HUES6 (cell line): ENCODE results near the gene RASA4B.
A peak's percentile ranks its signal among the peaks of the same experiment; 100 is the strongest.
"Not testable (repeated sequence)": the region's sequence is repeated elsewhere in the genome, so short reads cannot be mapped to it uniquely, and the experiment has no call there.

Experiments
- H3K27ac ChIP-seq: 2 replicates; pipeline ENCODE4 v1.7.0; 2013; ENCODE audit warnings: low read depth, mild to moderate bottlenecking, low read length, inconsistent platforms
- H3K27me3 ChIP-seq: 2 replicates; pipeline ENCODE4 v1.6.1; 2013; ENCODE audit warnings: low read length; ENCODE audit not compliant: control insufficient read depth, insufficient read depth
- H3K36me3 ChIP-seq: 2 replicates; pipeline ENCODE4 v1.6.1; 2013; ENCODE audit warnings: low read length; ENCODE audit not compliant: control insufficient read depth, insufficient read depth
- H3K4me1 ChIP-seq: 2 replicates; pipeline ENCODE4 v1.6.1; 2013; ENCODE audit warnings: low read length; ENCODE audit not compliant: control insufficient read depth, insufficient read depth
- H3K4me3 ChIP-seq: 2 replicates; pipeline ENCODE4 v1.5.1; 2013; ENCODE audit warnings: low read depth, low read length
- H3K9ac ChIP-seq: one replicate; pipeline ENCODE4 v1.6.1; 2013; ENCODE audit warnings: mild to moderate bottlenecking, low read length
- H3K9me3 ChIP-seq: 2 replicates; pipeline ENCODE4 v1.6.1; 2013; ENCODE audit warnings: low read depth, low read length; ENCODE audit not compliant: control insufficient read depth, insufficient read depth

RASA4B gene

DNA sequence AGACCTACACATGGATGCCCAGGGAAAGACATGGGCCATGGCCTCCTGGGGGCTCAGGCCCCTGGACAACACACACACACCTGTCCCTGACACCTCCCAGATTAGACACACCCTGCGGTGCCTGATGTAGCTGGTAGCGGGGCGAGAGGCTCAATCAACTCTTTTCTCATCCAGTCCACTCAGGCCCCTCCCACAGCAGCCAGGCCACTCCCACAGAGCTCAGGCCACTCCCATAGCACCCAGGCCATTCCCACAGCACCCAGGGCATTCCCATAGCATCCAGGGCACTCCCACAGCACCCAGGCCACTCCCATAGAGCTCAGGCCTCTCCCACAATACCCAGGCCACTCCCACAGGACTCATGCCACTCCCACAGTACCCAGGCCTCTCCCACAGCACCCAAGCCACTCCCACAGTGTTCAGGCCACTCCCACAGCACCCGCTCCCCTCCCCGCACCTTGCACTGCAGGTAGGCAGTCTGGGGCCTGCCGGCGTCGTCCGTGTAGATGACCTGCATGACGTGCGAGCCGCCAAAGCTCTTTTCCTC lies 27.0 kb downstream of the RASA4B start:
- H3K27ac ChIP-seq, H3K4me3 ChIP-seq, H3K4me1 ChIP-seq, H3K27me3 ChIP-seq, H3K9ac ChIP-seq, H3K9me3 ChIP-seq, H3K36me3 ChIP-seq: not testable (repeated sequence)

DNA sequence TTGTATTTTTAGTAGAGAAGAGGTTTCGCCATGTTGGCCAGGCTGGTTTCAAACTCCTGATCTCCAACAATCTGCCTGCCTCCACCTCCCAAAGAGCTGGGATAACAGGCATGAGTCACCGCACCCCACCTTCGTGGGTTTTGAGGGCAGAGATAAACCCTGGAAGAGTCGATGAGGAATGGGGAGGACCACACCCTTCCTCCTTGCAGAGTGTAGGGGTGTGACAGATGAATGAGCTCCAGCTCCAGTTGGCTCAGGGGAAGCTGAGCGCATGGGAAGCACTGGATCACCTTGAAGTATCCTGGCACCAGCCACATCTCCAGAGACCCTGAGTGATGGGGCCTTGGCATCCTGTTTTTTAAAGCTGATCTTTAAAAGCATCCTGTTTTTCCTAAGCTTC lies 33.3 kb downstream of the RASA4B start:
- H3K27me3 ChIP-seq, H3K4me1 ChIP-seq, H3K36me3 ChIP-seq, H3K27ac ChIP-seq, H3K9me3 ChIP-seq, H3K4me3 ChIP-seq, H3K9ac ChIP-seq: not testable (repeated sequence)

DNA sequence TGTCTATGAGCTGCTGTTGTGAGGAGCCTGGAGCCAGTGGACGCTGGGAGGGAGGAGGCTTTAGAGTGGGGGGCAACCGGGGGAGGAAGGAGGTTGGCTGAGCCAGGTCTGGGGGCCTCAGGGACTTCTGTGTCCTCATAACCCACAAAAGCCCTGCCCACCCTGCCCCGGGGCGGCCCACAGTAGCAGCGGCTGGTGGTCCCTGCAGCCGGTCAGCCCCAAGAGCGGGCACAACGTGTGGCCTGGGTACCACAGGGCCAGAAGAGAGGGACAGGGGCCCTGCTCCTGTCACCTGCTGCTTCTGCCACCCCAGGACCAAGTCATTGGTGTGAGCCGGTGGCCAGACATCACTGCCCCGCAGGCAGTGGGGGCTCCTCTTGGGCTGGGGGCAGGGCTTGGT lies 35.6 kb downstream of the RASA4B start:
- not testable (repeated sequence) for H3K27me3 ChIP-seq, H3K9me3 ChIP-seq

DNA sequence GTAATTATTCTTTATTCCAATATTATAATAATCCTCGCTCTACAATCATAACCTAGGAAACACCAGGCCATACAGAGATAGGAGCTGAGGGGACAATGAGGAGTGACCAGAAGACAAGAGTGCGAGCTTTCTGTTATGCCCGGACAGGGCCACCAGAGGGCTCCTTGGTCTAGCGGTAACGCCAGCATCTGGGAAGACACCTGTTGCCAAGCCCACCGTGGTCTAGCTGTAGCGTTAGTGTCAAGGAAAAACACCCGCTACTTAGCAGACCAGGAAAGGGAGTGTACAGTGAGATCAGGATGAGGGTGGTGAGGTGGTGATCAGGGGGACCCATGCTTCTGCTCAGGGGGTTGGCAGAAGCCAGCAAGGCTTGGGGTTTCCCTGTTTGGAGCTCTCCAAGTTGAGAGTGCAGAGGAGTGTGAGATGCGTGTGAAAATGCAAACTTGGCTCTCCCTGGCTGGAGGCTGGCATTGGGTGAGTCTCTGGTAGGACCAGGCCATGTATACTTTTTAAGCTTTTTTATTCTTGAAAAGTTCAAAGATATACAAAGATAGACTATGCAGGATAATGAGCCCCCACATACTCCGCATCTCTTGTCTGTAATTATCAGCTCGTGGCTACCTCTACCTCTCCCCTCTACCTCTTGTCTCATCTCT lies 37.5 kb downstream of the RASA4B start:
- H3K9ac ChIP-seq, H3K4me1 ChIP-seq, H3K4me3 ChIP-seq, H3K36me3 ChIP-seq, H3K27ac ChIP-seq, H3K9me3 ChIP-seq, H3K27me3 ChIP-seq: not testable (repeated sequence)

More for the DNA sequence above, 35.6 kb downstream of the RASA4B start:
- H3K36me3 ChIP-seq, H3K9ac ChIP-seq, H3K4me1 ChIP-seq, H3K27ac ChIP-seq, H3K4me3 ChIP-seq: not testable (repeated sequence)

GRCh38 chr7:102479209-102479584 lies 38.4 kb downstream of the RASA4B start:
- not testable (repeated sequence) for H3K9me3 ChIP-seq, H3K9ac ChIP-seq, H3K27me3 ChIP-seq, H3K36me3 ChIP-seq, H3K4me3 ChIP-seq, H3K27ac ChIP-seq, H3K4me1 ChIP-seq

DNA sequence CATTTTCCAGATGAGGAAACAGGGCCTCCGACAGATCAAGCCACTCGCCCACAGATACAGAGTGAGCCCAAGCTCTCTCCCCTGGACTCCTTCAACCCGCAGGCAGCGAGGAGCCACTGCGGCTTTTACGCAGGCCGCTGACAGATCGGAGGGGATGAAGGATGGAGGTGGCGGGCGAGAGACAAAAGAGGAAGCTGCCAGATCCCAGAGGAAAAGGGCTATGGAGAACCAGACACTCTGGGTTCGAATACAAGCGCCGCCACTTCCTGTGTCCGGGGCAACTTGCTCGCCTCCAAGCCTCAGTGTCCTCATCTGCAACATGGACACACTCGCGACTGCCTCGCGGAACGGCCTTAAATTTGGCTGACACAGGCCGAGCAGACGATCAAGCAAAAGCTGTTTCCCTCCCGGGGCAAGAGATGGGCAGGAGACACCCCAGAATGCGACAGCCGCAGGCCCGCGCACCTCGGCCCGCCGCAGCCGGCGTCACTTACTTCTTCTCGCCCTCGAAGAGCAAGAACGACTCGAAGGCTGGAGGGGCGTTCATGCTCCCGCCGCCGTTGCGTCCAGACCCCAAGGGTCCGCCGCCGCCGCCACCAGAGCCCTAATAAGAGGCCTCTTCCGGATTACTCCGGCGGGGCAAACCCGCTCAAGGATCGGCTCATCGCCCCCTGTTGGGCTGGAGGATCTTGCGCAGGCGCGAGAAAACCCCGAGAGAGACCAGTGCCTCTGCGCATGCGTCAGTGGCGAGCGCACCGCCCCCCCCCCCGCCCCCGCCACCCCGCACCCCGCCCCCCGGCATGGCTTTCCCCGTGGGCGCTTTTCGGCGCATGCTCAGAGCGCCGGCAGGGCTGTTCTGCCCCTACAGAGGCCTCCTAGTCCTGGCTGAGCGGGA lies 39.0 kb downstream of the RASA4B start, which contains the start of gene POLR2J:
POLR2J (minus strand) TSS at position 609 of the 895 bp plus-strand sequence; CDS start at position 547, 62 bp downstream.
- not testable (repeated sequence) for H3K4me1 ChIP-seq, H3K36me3 ChIP-seq, H3K9me3 ChIP-seq, H3K27me3 ChIP-seq, H3K9ac ChIP-seq, H3K27ac ChIP-seq
- H3K4me3 ChIP-seq, result peak within 1 kb of the TSS; percentile 45

DNA sequence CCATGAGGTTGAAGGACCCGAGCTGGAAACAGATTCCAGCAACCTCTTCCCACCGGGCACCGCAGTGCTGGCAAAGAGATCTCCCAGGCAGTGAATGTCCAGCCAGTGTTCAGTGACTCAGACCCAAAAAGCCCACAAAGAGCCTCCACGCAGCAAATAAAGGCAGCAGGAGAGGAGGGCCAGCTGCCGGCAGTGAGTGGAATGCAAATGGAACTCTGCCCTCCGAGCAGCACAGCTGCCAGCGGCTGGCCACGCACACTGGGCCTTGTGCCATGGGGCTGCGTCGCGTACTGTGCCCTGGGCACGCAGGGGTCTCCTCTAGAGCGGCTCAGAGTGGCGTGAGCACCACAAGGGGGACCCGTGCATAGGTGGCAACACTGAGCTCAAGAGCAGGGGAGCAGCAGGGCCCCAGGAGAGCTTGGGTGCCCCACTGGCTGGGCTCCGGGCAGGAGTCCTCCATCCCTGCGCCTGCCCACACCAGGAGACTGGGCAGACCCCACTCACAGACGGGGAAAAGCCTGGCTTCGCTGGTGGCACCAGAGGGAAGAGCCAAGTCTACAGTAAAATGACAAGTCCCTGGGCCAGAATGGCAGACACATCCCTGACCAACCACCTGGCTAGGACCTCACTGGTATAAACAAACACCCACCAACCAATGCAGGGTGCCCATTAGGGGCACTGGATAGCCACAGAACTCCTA lies 42.7 kb downstream of the RASA4B start:
- not testable (repeated sequence) for H3K4me1 ChIP-seq, H3K4me3 ChIP-seq, H3K9ac ChIP-seq, H3K27ac ChIP-seq, H3K9me3 ChIP-seq, H3K27me3 ChIP-seq
- peaks cover 31% of the 10 kb centered on the region for H3K36me3 ChIP-seq

GRCh38 chr7:102474116-102474515 lies 43.5 kb downstream of the RASA4B start:
- H3K9me3 ChIP-seq, H3K9ac ChIP-seq, H3K4me1 ChIP-seq, H3K4me3 ChIP-seq, H3K27me3 ChIP-seq, H3K27ac ChIP-seq: not testable (repeated sequence)
- H3K36me3 ChIP-seq, result peaks cover 39% of the 10 kb centered on the region

DNA sequence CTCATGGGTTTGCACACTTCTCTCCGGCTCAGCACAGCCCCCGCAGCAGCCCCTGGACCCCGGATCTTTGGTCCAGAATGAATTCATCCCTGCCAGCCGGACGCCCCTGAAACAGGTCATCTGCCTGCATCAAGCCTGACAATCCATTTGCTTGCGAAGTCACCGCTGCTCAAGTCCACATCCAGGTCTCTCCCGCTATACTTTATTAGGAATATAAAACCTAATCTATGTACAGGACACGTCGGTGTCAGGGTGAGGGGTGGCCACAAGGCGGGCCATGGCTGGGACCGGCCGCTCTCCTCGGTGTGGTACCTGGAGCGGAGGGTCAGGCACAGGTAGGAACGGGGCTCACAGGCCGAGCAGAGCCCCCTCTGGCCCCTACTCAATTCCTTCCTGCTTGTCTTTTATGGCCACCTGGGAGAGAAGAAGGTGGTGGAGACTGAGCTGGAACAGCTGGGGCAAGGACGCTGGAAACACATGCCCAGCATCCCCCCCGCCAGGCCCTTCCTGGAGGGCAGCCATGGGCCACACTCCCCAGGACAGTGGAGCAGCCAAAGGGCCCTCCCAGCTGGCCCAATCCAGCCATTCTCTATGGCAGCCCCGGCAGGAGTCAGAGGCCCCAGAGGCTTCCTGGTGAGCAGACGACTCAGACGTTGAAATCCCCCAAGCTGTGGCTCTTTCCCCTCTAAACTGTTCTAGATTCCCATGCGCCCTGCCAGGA lies 44.1 kb downstream of the RASA4B start:
- Histone ChIP-seq H3K36me3 (peaks cover 45% of the 10 kb centered on the region), H3K27ac (no peak overlapping the region), H3K4me3 (no peak overlapping the region), H3K9me3 (no peaks in the 10 kb centered on the region), H3K27me3 (no peaks in the 10 kb centered on the region), H3K9ac (no peak overlapping the region), H3K4me1 (no peaks in the 10 kb centered on the region)

DNA sequence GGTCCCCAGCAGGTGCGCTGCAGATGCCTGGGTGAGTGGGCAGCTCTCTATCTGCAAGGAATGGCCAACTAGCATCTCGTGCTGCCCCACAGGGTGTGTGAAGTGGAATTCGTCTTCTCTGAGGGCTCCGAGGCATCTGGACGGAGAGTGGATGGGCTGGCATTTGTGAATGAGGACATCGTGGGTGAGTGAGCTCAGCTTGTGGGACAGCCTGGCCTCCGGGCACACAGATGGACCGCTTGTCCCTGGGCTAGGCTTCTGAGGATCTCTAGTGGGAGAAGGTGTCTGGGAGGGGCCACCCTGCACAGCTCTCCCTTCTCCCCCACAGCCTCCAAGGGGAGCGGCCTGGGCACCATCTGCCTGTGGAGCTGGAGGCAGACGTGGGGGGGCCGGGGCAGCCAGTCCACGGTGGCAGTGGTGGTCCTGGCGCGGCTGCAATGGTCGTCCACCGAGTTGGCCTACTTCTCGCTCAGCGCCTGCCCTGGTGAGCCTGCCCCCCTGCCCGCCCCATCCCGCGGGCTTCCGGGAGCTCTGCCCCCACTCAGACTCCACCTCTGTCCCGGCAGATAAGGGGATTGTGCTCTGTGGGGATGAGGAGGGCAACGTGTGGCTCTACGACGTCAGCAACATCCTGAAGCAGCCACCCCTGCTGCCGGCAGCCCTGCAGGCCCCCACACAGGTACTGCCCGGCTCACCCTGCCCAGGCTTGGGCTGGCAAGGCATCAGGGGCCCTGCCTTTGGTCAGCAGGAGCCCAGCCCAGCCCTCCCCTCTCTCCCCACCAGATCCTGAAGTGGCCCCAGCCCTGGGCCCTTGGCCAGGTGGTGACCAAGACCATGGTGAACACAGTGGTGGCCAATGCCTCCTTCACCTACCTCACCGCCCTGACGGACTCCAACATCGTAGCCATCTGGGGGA lies 45.2 kb downstream of the RASA4B start:
- no peaks in the 10 kb centered on the region for H3K27me3 ChIP-seq
- no peak overlapping the region for H3K27ac ChIP-seq
- H3K4me1 ChIP-seq, result no peaks in the 10 kb centered on the region
- peaks cover 55% of the 10 kb centered on the region for H3K36me3 ChIP-seq
- no peak overlapping the region for H3K4me3 ChIP-seq
- H3K9me3 ChIP-seq, result no peaks in the 10 kb centered on the region
- H3K9ac ChIP-seq, result no peak overlapping the region
